ENCODE data around the gene CSNK1G1.

Gene CSNK1G1

GRCh38 chr15:64311566-64311965 lies 44.4 kb downstream of the CSNK1G1 start:
- H4K20me1 ChIP-seq (ENCODE audit: insufficient read depth, low read length) = no peaks in the 10 kb centered on the region
- no peak overlapping the region for H3K27ac ChIP-seq (ENCODE audit: low read depth, low read length, poor library complexity, severe bottlenecking)

GRCh38 chr15:64310036-64310435 lies 45.9 kb downstream of the CSNK1G1 start:
- Histone ChIP-seq H3K27ac (ENCODE audit: low read depth, low read length, poor library complexity, severe bottlenecking) (no peak overlapping the region), H3K79me2 (ENCODE audit: insufficient read depth, low read length) (peaks cover 9% of the 10 kb centered on the region), H3F3A (ENCODE audit: insufficient read depth, low read length) (no peaks in the 10 kb centered on the region), H4K20me1 (ENCODE audit: insufficient read depth, low read length) (no peaks in the 10 kb centered on the region), H3K9me2 (ENCODE audit: low read depth, low read length) (no peaks in the 10 kb centered on the region), H3K36me3 (ENCODE audit: insufficient read depth, low read length) (0 out of 2 replicates have a peak, but pooled peaks cover 5% of the 10 kb centered on the region), H3K4me1 (ENCODE audit: insufficient read depth, low read length, severe bottlenecking) (no peaks in the 10 kb centered on the region), H3K4me2 (ENCODE audit: low read length) (no peak overlapping the region), H2AFZ (ENCODE audit: low read length) (no peak overlapping the region), H3K4me3 (ENCODE audit: low read depth, low read length, poor library complexity, severe bottlenecking) (no peak overlapping the region), H3K9me3 (ENCODE audit: low read length) (no peaks in the 10 kb centered on the region), H3K9ac (ENCODE audit: low read length) (no peak overlapping the region), H3K27me3 (ENCODE audit: insufficient read depth, low read length) (no peaks in the 10 kb centered on the region)
- no peak for TF ChIP-seq CTCF (IDR thresholded peaks at IDR 0.05; ENCODE audit: low read length)
- no peak for TF ChIP-seq EZH2 (IDR thresholded peaks at IDR 0.05; ENCODE audit: borderline replicate concordance, low read length)

More at GRCh38 chr15:64311566-64311965, 44.4 kb downstream of the CSNK1G1 start:
- no peaks in the 10 kb centered on the region for H3K9me3 ChIP-seq (ENCODE audit: low read length)
- no peaks in the 10 kb centered on the region for H3F3A ChIP-seq (ENCODE audit: insufficient read depth, low read length)
- no peaks in the 10 kb centered on the region for H3K4me1 ChIP-seq (ENCODE audit: insufficient read depth, low read length, severe bottlenecking)
- H3K27me3 ChIP-seq (ENCODE audit: insufficient read depth, low read length) = no peaks in the 10 kb centered on the region
- H3K4me3 ChIP-seq (ENCODE audit: low read depth, low read length, poor library complexity, severe bottlenecking) = no peak overlapping the region
- H3K36me3 ChIP-seq (ENCODE audit: insufficient read depth, low read length) = 0 out of 2 replicates have a peak, but pooled peaks cover under 1% of the 10 kb centered on the region
- peaks cover 4% of the 10 kb centered on the region; the same call in 1 of the 2 replicates for H3K79me2 ChIP-seq (ENCODE audit: insufficient read depth, low read length)
- no peaks in the 10 kb centered on the region for H3K9me2 ChIP-seq (ENCODE audit: low read depth, low read length)
- no peak overlapping the region for H3K4me2 ChIP-seq (ENCODE audit: low read length)
- no peak overlapping the region for H2AFZ ChIP-seq (ENCODE audit: low read length)
- no peak overlapping the region for H3K9ac ChIP-seq (ENCODE audit: low read length)
- TF ChIP-seq CTCF (IDR thresholded peaks at IDR 0.05; ENCODE audit: low read length) (no peak), EZH2 (IDR thresholded peaks at IDR 0.05; ENCODE audit: borderline replicate concordance, low read length) (no peak)

- no peaks in the 10 kb centered on the region for H3F3A ChIP-seq (ENCODE audit: insufficient read depth, low read length)
- no peak overlapping the region for H3K9ac ChIP-seq (ENCODE audit: low read length)
- H3K27me3 ChIP-seq (ENCODE audit: insufficient read depth, low read length) = no peaks in the 10 kb centered on the region
- no peaks in the 10 kb centered on the region for H3K4me1 ChIP-seq (ENCODE audit: insufficient read depth, low read length, severe bottlenecking)
- H4K20me1 ChIP-seq (ENCODE audit: insufficient read depth, low read length) = no peaks in the 10 kb centered on the region
- no peak overlapping the region for H3K4me3 ChIP-seq (ENCODE audit: low read depth, low read length, poor library complexity, severe bottlenecking)
- no peaks in the 10 kb centered on the region for H3K9me3 ChIP-seq (ENCODE audit: low read length)
- no peak overlapping the region for H3K4me2 ChIP-seq (ENCODE audit: low read length)
- no peaks in the 10 kb centered on the region for H3K9me2 ChIP-seq (ENCODE audit: low read depth, low read length)
- H2AFZ ChIP-seq (ENCODE audit: low read length) = no peak overlapping the region
- H3K79me2 ChIP-seq (ENCODE audit: insufficient read depth, low read length) = peaks cover 5% of the 10 kb centered on the region; the same call in 1 of the 2 replicates
- TF ChIP-seq EZH2 (IDR thresholded peaks at IDR 0.05; ENCODE audit: borderline replicate concordance, low read length) (no peak), CTCF (IDR thresholded peaks at IDR 0.05; ENCODE audit: low read length) (no peak)
- H3K36me3 ChIP-seq (ENCODE audit: insufficient read depth, low read length) = peaks cover 12% of the 10 kb centered on the region; the same call in 1 of the 2 replicates
- no peak overlapping the region for H3K27ac ChIP-seq (ENCODE audit: low read depth, low read length, poor library complexity, severe bottlenecking)
Observed at GRCh38 chr15:64305261-64305660, 50.7 kb downstream of the CSNK1G1 start.

All from OCI-LY1 (cell line).